ENCODE results near the gene PAQR9. TPM values are rescaled to one million over a fixed set of nuclear protein-coding genes. Genes with fewer than 3 reads are reported as not detected.
A peak's percentile ranks its signal among the peaks of the same experiment; 100 is the strongest.

PAQR9 gene
- polyA plus RNA-seq, 1 donor (not counting 4 experiments of a cell fraction or from before 2014, with no cell fraction given): not detected

DNA sequence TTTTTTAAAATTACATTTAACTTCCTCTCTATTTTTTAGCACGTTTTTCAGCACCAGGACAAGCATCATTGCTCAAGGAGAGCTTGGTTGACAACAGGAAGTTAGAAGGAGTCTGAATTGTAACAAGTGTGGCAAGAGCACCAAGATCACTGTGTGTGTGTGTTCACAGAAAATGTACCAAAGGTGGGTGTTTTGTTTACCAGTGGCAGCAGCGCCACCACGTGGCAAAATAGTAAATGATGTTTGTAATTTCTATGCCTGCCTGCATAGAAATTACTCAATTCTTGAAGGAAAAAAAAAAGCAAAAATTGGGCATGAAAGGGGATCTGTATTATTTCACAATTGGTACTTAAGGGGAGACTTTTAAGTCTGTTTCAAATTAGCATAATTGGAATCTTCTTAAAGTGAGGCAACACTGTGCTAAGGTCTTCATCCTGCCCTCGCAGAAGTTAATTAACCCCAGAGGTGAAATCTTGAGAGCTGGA, 30.5 kb upstream of the PAQR9 start:
- DNase-seq (ENCODE audit: low read depth, low spot score) (no peak), FAIRE-seq (peak; percentile 92)

DNA sequence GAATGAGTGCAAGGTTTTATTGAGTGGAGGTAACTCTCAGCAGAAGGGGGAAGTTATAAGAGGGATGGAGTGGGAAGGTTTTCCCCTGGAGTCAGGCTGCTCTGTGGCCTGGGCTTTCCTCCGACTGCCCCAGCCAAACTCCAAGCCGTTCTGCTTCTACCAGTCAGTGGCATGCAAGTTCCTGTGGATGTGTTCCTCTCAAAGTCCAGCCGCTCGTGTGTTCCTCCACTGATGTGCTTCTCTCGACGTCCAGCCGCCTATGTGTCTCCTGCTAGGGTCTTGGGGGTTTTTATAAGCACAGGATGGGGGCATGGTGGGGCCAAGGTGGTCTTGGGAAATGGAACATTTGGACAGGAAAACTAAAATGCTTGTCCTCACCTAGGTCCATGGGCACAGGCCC, 28.8 kb upstream of the PAQR9 start:
- Histone ChIP-seq H3K27me3 (ENCODE audit: control insufficient read depth, extremely low read depth, insufficient read depth, low read length) (no peaks in the 10 kb centered on the region), H4K20me1 (ENCODE audit: control insufficient read depth, extremely low read depth, insufficient read depth, low read length) (no peaks in the 10 kb centered on the region), H3K79me2 (ENCODE audit: control insufficient read depth, insufficient read depth, low read length) (no peaks in the 10 kb centered on the region), H3K36me3 (ENCODE audit: control insufficient read depth in 2 of 2, extremely low read depth in 1 of 2, insufficient read depth in 2 of 2, low read length in 2 of 2) (no peaks in the 10 kb centered on the region), H3K4me2 (ENCODE audit: control insufficient read depth, extremely low read depth, insufficient read depth, low read depth, low read length) (no peak overlapping the region), H3K9ac (ENCODE audit: control insufficient read depth, extremely low read depth, insufficient read depth, low read length) (no peak overlapping the region), H3K4me3 (ENCODE audit: control insufficient read depth in 2 of 3, extremely low read depth in 1 of 3, insufficient read depth in 2 of 3, low read depth in 1 of 3, low read length in 3 of 3) (no peak overlapping the region), H3K9me1 (ENCODE audit: control insufficient read depth, extremely low read depth, insufficient read depth, low read length) (no peaks in the 10 kb centered on the region), H3K4me1 (ENCODE audit: control insufficient read depth, extremely low read depth, insufficient read depth, low read length) (no peaks in the 10 kb centered on the region), H2AFZ (ENCODE audit: control insufficient read depth, low read length) (no peak overlapping the region), H3K27ac (ENCODE audit: control insufficient read depth, insufficient read depth, low read length) (no peak overlapping the region), H3K9me3 (ENCODE audit: control insufficient read depth, low read depth, low read length) (no peaks in the 10 kb centered on the region)
- no peak for DNase-seq (ENCODE audit: low read depth, low spot score)
- no peak for TF ChIP-seq EZH2 (IDR thresholded peaks at IDR 0.05; ENCODE audit: low read length)
- TF ChIP-seq, protein P1, sequence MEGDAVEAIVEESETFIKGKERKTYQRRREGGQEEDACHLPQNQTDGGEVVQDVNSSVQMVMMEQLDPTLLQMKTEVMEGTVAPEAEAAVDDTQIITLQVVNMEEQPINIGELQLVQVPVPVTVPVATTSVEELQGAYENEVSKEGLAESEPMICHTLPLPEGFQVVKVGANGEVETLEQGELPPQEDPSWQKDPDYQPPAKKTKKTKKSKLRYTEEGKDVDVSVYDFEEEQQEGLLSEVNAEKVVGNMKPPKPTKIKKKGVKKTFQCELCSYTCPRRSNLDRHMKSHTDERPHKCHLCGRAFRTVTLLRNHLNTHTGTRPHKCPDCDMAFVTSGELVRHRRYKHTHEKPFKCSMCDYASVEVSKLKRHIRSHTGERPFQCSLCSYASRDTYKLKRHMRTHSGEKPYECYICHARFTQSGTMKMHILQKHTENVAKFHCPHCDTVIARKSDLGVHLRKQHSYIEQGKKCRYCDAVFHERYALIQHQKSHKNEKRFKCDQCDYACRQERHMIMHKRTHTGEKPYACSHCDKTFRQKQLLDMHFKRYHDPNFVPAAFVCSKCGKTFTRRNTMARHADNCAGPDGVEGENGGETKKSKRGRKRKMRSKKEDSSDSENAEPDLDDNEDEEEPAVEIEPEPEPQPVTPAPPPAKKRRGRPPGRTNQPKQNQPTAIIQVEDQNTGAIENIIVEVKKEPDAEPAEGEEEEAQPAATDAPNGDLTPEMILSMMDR (optimal IDR thresholded peaks at IDR 0.05 in 1 of 3, IDR thresholded peaks at IDR 0.05 in 1 of 3, conservative IDR thresholded peaks at IDR 0.05 in 1 of 3; ENCODE audit: extremely low read depth in 1 of 3, insufficient read depth in 2 of 3, low read length in 3 of 3): no peak
- dilution Hi-C loops (cut with MboI; ENCODE audit: extremely low pct_ligation_motif_present, low sequenced_read_pairs): no loop called here
- no peak for FAIRE-seq

More for the DNA sequence above, 30.5 kb upstream of the PAQR9 start:
- H3K9ac ChIP-seq (ENCODE audit: control insufficient read depth, extremely low read depth, insufficient read depth, low read length): no peak overlapping the region
- H3K9me1 ChIP-seq (ENCODE audit: control insufficient read depth, extremely low read depth, insufficient read depth, low read length): no peaks in the 10 kb centered on the region
- H3K4me1 ChIP-seq (ENCODE audit: control insufficient read depth, extremely low read depth, insufficient read depth, low read length): peaks cover 4% of the 10 kb centered on the region
- H2AFZ ChIP-seq (ENCODE audit: control insufficient read depth, low read length): no peak overlapping the region
- no peaks in the 10 kb centered on the region for H4K20me1 ChIP-seq (ENCODE audit: control insufficient read depth, extremely low read depth, insufficient read depth, low read length)
- no peaks in the 10 kb centered on the region for H3K36me3 ChIP-seq (ENCODE audit: control insufficient read depth in 2 of 2, extremely low read depth in 1 of 2, insufficient read depth in 2 of 2, low read length in 2 of 2)
- dilution Hi-C loops (cut with MboI; ENCODE audit: extremely low pct_ligation_motif_present, low sequenced_read_pairs): no loop called here
- H3K27me3 ChIP-seq (ENCODE audit: control insufficient read depth, extremely low read depth, insufficient read depth, low read length): no peaks in the 10 kb centered on the region
- H3K4me3 ChIP-seq (ENCODE audit: control insufficient read depth in 2 of 3, extremely low read depth in 1 of 3, insufficient read depth in 2 of 3, low read depth in 1 of 3, low read length in 3 of 3): no peak overlapping the region
- H3K79me2 ChIP-seq (ENCODE audit: control insufficient read depth, insufficient read depth, low read length): no peaks in the 10 kb centered on the region
- no peak overlapping the region for H3K27ac ChIP-seq (ENCODE audit: control insufficient read depth, insufficient read depth, low read length)
- no peaks in the 10 kb centered on the region for H3K9me3 ChIP-seq (ENCODE audit: control insufficient read depth, low read depth, low read length)
- TF ChIP-seq, protein P1 (optimal IDR thresholded peaks at IDR 0.05 in 1 of 3, IDR thresholded peaks at IDR 0.05 in 1 of 3, conservative IDR thresholded peaks at IDR 0.05 in 1 of 3; ENCODE audit: extremely low read depth in 1 of 3, insufficient read depth in 2 of 3, low read length in 3 of 3): peak; percentile 39 to 82 (median 70)
- no peak for TF ChIP-seq EZH2 (IDR thresholded peaks at IDR 0.05; ENCODE audit: low read length)
- no peak overlapping the region for H3K4me2 ChIP-seq (ENCODE audit: control insufficient read depth, extremely low read depth, insufficient read depth, low read depth, low read length)

Measured in keratinocyte (primary cell).